Inflammatory macrophage treated with lipopolysaccharide for 1 hour (primary cell): ENCODE results near the gene LTO1.
A peak's percentile ranks its signal among the peaks of the same experiment; 100 is the strongest.

Source experiments
- DNase-seq, 2 donors: peaks; one replicate each; pipeline ENCODE4 v3.0.0-alpha.2; 2020 to 2022

Gene LTO1

DNA sequence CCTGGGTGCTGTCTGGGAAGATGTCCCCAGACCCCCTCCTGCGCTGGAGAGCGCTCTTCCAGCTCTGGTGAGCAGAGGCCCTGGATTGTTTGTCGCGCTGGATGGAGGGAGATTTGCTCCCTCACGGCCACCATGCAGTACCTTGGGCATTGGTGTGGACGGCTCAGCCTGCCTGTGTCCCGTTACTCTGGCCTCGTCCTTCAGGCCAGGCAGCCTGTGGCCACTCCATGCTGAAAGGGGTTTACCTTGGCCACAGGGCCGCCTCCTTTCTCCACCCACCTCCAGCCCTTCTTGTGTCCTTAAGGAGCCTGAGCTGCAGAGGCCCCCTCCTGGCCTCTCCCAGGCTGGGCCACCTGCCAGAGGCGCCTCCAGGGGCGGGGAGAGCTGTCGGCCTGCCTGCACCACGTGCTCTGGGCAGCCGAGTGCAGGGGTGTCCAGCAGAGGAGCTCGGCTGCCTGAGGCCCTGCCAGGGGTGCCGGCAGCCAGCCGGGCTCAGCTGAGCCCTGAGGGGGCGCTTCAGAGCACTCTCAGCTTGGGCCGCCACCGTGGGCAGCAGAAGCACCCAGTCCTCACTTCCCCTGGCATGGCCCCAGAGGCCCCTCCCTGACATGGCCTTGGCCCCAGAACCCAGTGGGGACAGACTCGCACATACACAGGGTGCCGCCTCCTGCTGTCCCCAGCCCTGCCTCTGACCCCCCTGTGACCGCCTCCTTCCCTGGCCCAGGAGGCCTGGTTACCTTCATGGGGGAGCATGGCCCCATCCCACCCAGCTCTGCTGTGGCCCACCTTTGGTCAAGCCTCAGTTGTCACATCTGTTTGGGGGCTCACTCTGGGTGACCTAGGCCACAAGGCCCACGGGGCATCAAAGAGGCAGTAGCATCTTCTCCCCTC is 30.8 kb downstream of the LTO1 start:
- DNase-seq: no peak

DNA sequence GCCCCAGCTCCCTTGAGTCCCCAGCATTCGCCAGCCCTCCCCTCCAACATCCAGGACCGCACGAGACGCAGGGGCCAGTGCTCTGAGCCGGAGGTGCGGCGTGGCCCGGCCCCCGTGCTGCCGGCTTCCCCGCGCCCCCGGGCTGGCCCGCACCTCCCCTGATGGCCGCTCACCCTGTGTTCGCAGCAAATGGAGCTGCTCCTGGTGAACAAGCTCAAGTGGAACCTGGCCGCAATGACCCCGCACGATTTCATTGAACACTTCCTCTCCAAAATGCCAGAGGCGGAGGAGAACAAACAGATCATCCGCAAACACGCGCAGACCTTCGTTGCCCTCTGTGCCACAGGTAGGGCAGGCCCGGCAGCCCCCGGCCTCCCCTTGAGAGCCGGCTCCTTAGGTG is 31.5 kb downstream of the LTO1 start:
- DNase-seq: no peak

DNA sequence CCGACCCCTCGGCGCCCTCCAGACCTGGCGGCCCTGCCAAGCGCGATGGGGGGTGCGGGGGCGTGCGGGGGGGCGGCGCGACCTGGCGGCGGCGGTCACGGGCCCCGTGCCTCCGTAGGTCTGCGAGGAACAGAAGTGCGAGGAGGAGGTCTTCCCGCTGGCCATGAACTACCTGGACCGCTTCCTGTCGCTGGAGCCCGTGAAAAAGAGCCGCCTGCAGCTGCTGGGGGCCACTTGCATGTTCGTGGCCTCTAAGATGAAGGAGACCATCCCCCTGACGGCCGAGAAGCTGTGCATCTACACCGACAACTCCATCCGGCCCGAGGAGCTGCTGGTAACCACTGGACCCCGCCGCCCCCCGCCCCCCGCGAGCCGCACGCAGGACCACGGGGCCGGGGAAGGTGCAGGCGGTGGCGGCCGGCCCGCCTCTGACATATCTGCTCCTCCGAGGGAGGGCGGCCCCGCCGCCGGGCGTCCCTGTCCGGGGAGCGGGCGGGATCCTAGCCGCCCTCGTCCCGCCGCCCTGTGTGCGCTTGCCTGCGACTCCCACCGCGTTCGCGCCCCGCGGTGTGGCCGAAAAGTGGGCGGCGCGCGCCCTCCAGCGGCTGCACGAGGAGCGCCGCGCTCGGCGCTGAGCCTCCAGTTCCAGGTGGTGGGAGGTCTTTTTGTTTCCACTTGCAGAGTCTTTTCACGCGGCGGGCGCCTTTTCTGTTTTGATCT is 32.1 kb downstream of the LTO1 start:
- peak; percentile 53 to 73 for DNase-seq

DNA sequence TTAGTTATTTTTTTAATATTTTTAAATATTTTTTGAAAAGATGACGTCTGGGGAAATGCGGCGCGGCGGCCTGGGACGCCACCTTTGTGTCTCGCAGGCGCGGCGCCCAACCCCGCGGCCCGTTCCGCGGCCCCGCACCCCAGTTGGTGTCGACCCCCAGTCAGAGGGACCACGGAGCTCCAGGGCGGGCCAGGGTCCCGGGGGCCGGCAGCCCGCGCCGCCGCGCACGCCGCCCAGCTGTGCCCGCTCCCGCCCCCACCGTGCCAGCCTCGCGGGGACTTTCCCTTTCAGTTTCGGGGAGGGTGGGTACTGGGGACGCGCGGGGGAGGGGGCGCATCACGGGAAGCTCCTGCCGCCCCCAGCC is 32.6 kb downstream of the LTO1 start:
- DNase-seq: no peak

DNA sequence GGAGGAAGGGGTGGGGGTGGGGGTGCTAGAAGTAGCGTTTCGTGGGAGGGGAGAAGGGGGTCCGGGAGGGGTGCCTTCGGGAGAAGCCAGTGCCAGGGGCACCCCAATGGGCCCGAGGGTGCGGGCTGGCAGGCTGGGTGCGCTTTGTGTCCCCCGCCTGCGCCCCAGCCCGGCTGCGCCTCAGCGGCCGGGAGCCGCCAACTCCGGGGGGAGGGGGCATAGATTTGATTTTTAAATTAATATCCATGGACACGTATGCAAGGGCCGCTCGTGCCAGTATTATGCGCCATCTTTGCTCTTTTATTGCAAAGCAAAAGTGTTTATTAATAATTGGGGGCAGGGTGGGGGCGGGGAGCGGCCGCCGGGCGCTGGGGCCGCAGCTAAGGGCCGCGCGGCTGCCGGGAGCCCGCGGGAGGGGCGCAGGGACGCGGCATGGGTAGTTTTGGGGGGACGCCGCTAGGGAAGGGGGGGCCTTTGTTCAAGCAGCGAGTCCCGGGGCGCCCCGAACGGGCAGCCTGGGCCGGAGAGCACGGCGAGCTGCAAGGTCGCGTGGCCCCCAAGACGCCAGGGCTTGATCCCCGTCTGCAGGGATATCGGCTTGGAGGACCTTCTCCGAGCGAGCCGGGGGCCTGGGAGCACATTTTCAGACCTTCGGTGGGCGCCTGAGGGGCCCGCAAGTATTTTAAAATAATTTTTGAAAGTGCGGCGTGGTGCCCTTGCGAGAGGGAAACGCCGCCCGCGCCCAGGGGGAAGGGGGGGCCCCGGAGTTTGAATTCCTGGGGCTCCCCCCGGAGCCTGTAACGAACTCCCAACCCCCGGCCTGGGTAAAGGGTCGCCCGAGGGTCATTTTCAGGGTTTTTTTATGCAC is 33.2 kb downstream of the LTO1 start:
- no peak for DNase-seq

DNA sequence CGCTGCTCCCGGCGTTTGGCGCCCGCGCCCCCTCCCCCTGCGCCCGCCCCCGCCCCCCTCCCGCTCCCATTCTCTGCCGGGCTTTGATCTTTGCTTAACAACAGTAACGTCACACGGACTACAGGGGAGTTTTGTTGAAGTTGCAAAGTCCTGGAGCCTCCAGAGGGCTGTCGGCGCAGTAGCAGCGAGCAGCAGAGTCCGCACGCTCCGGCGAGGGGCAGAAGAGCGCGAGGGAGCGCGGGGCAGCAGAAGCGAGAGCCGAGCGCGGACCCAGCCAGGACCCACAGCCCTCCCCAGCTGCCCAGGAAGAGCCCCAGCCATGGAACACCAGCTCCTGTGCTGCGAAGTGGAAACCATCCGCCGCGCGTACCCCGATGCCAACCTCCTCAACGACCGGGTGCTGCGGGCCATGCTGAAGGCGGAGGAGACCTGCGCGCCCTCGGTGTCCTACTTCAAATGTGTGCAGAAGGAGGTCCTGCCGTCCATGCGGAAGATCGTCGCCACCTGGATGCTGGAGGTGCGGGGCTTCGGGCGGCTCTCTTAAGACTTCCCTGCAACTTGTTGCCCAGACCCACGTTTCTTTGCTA is 34.1 kb downstream of the LTO1 start, which contains the start of gene CCND1:
TSS of gene CCND1 (plus strand) at position 162 of the 587 bp plus-strand sequence. CDS start at position 320, 158 bp downstream.
- peak; percentile 55 to 75 for DNase-seq

DNA sequence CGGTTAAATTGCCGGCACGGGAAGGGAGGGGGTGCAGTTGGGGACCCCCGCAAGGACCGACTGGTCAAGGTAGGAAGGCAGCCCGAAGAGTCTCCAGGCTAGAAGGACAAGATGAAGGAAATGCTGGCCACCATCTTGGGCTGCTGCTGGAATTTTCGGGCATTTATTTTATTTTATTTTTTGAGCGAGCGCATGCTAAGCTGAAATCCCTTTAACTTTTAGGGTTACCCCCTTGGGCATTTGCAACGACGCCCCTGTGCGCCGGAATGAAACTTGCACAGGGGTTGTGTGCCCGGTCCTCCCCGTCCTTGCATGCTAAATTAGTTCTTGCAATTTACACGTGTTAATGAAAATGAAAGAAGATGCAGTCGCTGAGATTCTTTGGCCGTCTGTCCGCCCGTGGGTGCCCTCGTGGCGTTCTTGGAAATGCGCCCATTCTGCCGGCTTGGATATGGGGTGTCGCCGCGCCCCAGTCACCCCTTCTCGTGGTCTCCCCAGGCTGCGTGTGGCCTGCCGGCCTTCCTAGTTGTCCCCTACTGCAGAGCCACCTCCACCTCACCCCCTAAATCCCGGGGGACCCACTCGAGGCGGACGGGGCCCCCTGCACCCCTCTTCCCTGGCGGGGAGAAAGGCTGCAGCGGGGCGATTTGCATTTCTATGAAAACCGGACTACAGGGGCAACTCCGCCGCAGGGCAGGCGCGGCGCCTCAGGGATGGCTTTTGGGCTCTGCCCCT is 34.7 kb downstream of the LTO1 start:
- peak in 1 of 2 donors; percentile 41 for DNase-seq

DNA sequence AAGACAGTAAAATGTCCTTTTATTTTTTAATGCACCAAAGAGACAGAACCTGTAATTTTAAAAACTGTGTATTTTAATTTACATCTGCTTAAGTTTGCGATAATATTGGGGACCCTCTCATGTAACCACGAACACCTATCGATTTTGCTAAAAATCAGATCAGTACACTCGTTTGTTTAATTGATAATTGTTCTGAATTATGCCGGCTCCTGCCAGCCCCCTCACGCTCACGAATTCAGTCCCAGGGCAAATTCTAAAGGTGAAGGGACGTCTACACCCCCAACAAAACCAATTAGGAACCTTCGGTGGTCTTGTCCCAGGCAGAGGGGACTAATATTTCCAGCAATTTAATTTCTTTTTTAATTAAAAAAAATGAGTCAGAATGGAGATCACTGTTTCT is 35.3 kb downstream of the LTO1 start:
- DNase-seq: no peak

DNA sequence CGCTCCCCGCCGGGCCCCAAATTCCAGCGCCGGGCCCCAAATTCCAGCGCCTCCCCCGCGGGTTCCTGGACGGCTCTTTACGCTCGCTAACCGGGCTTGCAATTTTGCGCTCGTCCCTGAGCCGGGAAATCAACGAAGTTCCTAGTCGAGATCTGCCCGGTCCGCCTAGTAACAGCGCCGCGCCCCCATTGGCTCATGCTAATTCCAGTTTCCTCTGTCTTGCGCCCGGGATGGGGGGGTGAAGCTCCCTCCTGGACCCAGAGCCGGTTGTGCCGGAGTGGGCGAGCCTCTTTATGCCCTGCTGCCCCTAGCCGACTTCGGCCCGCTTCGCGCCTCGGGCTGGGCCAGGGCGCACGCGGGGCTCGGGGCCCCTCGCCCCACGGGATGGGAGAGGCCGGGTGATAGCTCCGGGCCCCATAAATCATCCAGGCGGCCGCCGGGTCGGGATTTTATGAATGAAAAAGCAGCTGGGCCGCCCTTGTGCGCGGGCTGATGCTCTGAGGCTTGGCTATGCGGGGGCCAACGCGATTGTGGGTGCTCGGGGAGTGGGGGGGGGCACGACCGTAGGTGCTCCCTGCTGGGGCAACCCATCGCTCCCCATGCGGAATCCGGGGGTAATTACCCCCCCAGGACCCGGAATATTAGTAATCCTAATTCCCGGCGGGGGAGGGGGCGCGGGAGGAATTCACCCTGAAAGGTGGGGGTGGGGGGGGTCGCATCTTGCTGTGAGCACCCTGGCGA is 36.0 kb downstream of the LTO1 start:
- peak; percentile 78 to 84 for DNase-seq

DNA sequence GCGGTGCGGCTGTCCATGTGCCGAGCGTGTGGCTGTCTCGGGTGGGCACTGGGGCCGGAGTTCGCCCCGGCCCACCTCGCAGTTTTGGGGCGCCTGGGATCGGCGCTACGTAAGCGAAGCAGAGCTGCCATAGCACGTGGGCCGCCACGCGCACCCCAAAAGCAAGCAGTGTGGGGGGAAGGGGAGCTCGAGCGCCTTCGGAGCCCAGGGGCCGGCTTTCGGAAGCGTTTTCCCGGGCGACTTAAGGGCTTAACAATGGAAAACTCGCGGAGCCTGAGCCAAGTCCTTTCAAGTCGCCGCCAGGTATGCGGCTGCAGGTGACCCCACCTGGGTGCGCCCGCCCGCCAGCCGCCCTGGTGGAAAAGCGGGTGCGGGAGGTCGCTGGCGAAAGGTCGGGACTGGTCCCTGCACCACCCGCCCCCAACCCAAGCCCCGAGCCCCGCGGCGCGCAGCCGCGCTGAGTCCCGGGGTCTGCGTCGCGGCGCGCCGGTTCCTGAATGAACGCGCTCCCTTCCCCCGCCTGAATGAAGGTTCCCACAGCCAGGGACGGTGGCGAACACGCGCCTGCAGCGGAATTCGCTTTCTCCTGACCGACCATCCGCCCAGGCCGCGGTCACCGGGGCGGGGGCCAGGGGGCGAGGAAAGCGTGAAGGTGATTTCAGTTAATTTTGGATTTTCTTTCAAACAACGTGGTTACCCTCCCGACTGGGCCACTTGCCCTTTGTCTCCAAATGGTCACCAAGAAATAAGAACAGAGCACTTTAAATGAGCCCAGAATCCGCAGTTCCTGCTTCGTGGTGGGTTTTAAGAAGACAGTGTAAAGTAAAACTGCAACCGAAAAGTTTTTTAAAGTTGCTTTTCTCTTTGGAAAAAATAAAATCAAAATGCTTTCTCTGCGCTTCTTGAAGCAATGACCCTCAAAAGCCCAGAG is 36.9 kb downstream of the LTO1 start:
- DNase-seq: no peak

DNA sequence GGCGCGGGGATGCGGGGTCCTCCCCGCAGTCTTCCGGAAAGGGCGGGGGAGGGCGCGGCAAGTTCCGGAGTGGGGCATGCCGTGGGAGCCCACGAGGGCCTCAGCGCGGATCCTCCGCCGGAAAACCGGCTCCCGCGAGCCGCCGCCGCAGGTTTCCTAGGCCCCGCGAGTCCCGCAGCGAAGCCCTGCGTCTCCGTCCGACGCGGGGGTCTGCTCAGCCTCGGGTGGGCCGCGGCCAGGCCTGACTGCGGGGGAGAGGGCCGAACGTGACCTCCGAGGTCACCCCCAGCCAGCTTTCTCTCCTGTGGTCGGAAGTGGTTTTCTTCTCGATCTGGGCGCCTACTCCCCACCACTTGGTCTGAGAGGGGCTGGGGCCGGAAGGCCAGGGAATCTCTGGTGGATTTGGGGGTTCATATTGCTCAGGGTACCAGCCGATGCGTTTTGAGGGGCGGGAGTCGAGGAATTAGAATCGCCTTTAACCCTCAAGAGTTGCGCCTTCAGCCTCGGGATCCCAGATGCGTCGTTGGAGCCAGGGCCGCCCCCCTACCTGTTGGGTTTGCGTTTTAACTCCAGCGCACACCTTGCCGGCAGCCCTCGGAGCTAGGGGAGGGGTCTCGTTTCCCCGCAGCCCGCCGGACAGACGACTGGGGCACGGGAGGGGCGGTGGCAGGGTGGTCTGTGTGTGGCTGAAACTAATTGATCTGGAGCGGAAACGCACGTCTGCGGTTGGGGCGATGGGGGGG is 37.8 kb downstream of the LTO1 start:
- DNase-seq: no peak

DNA sequence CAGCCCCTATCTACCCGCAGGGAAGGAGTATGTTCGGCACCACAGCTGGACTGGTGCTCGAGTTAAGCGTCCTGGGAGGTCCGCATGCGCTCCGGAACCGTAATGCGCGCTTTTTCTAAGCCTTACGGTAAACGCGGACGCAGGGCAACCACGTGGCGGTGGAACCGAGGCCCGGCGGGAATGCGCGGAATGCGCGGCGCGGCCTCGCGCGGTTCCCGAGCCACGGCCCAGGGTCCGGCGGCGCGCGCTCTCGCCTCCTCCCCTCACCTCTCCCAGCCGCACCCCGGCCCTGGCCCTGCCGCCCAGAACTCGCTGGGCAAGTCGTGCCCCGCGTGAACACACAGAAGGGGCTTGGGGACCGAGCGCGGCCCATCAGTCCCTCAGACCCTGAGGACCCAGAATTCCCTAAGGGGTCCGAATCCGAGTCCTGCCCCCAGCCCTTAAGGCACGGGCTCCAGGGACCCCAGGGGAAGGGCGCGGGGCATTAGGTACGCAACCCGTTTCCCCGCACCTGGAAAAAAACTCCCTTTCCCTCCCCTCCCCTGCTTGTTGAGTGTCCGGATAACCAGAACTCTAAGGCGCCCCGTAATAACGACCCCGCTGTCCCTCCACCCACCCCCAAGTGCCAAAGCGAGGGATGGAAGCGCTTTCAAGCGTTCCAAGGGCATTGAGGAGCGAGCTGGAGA is 38.5 kb downstream of the LTO1 start:
- peak in 1 of 2 donors; percentile 31 for DNase-seq

DNA sequence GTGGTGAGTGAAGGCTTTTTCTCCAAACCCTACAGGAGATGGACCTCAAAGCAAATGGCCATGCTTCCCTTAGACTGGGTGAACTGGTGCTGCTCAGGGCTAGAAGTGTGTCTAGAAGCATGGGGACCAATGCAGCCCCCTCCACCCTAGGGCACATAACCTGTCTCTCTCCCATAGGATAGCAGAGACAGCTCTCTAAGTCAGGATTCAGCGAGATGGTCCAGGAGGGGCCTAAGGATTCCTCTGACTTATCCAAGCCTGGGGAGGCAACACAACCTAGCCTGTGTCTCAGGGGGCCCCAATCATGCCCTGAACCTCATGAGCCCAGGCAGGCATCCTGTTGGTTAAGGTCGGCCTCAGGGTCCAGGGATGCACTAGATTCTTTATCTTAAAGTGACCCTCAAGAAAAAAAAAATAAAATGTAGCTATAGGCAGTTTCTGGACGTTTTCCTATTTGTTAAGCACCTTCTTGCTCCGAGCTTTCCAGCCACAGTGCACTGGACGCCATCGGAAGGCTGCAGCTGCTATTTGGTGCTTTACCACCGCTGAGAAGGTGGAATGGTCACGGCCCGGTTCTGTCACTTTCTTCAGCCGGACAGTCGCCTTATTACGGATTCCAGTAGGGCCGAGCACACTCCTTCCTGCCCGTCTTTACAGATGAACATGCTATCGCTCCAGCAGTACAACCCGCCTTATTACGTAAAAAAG is 39.2 kb downstream of the LTO1 start:
- no peak for DNase-seq

DNA sequence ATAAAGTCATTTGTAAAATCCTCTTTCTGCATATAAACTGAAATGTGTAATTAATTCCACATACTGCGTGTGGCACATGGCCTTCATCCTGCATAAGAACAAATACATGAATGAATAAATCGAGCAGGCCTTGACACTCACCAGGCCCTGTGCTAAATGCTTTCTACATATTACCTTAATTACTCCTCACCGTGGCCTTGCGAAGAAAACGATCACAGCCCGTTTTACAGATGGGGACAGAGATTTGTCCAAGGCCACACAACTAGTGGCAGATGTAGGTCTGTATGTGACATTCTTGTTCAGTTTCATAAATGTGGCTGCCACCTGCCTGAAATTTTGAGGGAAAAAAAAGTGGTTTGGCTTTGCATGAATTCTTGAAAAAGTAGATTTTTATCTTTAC is 40.0 kb downstream of the LTO1 start:
- no peak for DNase-seq

DNA sequence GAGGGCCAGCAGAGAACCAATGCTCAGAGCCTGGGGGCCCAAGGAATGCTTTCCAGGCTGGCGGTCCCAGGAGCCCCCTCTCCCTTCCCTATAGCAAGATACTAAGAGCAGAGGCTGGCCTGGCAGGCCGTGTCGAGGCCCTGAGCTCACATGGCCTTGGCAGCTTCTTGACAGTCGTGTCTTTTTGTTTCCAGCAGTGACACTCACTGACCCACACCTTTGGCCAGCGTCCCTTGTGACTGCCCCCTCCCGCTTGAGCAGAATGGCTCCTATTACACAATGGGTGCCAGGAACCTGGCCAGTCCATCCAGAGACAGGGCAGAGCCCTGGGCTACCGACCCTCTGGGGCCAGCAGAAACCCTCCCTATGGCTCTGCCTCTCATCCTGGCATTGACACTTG is 40.6 kb downstream of the LTO1 start:
- no peak for DNase-seq

DNA sequence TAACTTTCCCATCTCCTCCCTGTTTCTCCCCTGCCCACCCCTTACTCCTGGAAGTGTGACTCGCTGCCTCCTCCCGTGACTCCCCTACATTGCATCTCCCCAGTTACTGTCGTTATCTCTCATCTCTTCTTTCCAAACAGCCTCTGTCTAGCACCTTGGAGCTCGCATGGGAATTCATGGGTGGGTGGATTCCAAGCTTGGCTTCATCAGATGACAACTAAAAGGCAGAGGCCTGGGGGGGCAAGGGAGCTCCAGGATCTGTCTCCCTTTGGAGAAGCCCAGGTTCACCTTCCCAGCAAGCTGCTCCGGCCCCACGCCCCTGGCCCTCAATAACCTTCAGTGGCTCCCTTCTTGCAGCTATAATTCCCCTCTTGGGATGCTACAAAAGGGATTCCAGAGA is 41.1 kb downstream of the LTO1 start:
- DNase-seq: no peak

DNA sequence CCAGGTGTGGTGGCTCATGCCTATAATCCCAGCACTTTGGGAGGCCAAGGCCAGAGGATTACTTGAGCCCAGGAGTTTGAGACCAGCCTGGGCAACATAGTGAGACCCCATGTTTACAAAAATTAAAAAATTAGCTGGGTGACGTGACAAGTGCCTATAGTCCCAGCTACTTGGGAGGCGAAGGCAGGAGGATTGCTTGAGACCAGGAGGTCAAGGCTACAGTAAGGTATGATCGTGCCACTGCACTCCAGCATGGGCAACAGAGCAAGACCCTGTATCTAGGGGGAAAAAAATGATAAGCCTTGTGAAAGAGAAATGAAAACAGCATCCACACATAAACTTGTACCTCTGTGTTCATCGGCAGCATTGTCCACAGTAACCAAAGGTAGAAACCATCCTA is 42.3 kb downstream of the LTO1 start:
- DNase-seq: no peak

DNA sequence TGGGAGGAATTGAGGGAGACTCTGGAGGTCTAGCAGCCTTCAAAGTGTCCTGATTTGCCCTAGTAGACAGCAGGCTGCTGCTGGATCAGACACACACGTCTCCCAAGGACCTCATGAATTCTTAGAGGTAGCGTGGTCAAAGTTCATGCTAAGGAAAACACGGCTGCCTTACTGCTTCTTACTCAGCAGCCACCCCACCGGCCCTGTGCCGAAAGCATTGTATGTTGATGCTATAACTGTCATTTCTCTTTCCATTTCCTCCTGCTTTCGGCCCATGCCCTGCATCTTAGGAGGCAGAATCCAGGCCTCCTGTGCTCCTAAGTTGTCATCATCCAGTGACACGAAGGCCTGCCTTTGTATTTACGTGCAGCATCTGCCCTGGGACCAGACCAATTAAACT is 44.7 kb downstream of the LTO1 start:
- no peak for DNase-seq
